H9 (cell line): Measurements from ENCODE around the gene DMAC2. TPM values are rescaled to one million over a fixed set of nuclear protein-coding genes. Genes with fewer than 3 reads are reported as not detected.

Experiments used
- DNase-seq: peaks from one replicate; pipeline ENCODE4 v3.0.0-alpha.2; 2017
- H2AFZ ChIP-seq: one replicate; pipeline ENCODE4 v1.6.1; 2013; ENCODE audit warnings: mild to moderate bottlenecking, low read length, control low read depth, moderate library complexity
- H2AK5ac ChIP-seq: 2 replicates; pipeline ENCODE4 v1.6.1; 2013; ENCODE audit warnings: low read length, control low read depth, mixed read lengths; ENCODE audit not compliant: insufficient read length
- H2BK120ac ChIP-seq: one replicate; pipeline ENCODE4 v1.6.1; 2013; ENCODE audit warnings: low read depth, mild to moderate bottlenecking, low read length, control low read depth, inconsistent platforms; ENCODE audit not compliant: poor library complexity, severe bottlenecking
- H2BK12ac ChIP-seq: 2 replicates; pipeline ENCODE4 v1.6.1; 2013; ENCODE audit warnings: low read length, control low read depth, mixed read lengths, low read depth; ENCODE audit not compliant: insufficient read length
- H2BK15ac ChIP-seq: 2 replicates; pipeline ENCODE4 v1.6.1; 2013; ENCODE audit warnings: low read depth, low read length, control low read depth
- H2BK20ac ChIP-seq: one replicate; pipeline ENCODE4 v1.6.1; 2013; ENCODE audit warnings: low read depth, mild to moderate bottlenecking, low read length, control low read depth, inconsistent platforms; ENCODE audit not compliant: poor library complexity, severe bottlenecking
- H2BK5ac ChIP-seq: 2 replicates; pipeline ENCODE4 v1.6.1; 2013; ENCODE audit warnings: low read length, control low read depth, mixed read lengths; ENCODE audit not compliant: insufficient read length
- H3K14ac ChIP-seq: 2 replicates; pipeline ENCODE4 v1.6.1; 2013; ENCODE audit warnings: low read length, control low read depth; ENCODE audit not compliant: insufficient read depth
- H3K18ac ChIP-seq: 2 replicates; pipeline ENCODE4 v1.6.1; 2013; ENCODE audit warnings: low read depth, mild to moderate bottlenecking, mixed read lengths, low read length, control low read depth; ENCODE audit not compliant: insufficient read length
- H3K23ac ChIP-seq: 2 replicates; pipeline ENCODE4 v1.6.1; 2013; ENCODE audit warnings: low read length, control low read depth, mixed read lengths, low read depth; ENCODE audit not compliant: insufficient read length
- H3K23me2 ChIP-seq: 2 replicates; pipeline ENCODE4 v1.6.1; 2013; ENCODE audit warnings: low read depth, mild to moderate bottlenecking, mixed read lengths, low read length, control low read depth; ENCODE audit not compliant: insufficient read length, poor library complexity, severe bottlenecking
- H3K27ac ChIP-seq: 2 replicates; pipeline ENCODE4 v1.5.1; 2013; ENCODE audit warnings: low read length, control low read depth, mixed read lengths, low read depth; ENCODE audit not compliant: insufficient read length
- H3K27me3 ChIP-seq: 2 replicates; pipeline ENCODE4 v1.6.1; 2013; ENCODE audit warnings: low read length, control low read depth, inconsistent platforms; ENCODE audit not compliant: insufficient read depth
- H3K4ac ChIP-seq: 2 replicates; pipeline ENCODE4 v1.6.1; 2013; ENCODE audit warnings: low read depth, mild to moderate bottlenecking, control low read depth, inconsistent platforms, low read length, moderate library complexity
- H3K4me1 ChIP-seq: 2 replicates; pipeline ENCODE4 v1.6.1; 2013; ENCODE audit warnings: low read length, control low read depth, inconsistent platforms; ENCODE audit not compliant: insufficient read depth
- H3K4me2 ChIP-seq: 2 replicates; pipeline ENCODE4 v1.6.1; 2013; ENCODE audit warnings: low read length, control low read depth, mixed read lengths; ENCODE audit not compliant: insufficient read length, insufficient read depth
- H3K56ac ChIP-seq: 2 replicates; pipeline ENCODE4 v1.6.1; 2013; ENCODE audit warnings: low read depth, mild to moderate bottlenecking, mixed read lengths, low read length, control low read depth; ENCODE audit not compliant: insufficient read length
- H3K79me1 ChIP-seq: 2 replicates; pipeline ENCODE4 v1.6.1; 2013; ENCODE audit warnings: low read depth, mild to moderate bottlenecking, moderate library complexity, low read length, control low read depth, inconsistent platforms; ENCODE audit not compliant: insufficient read depth, poor library complexity, severe bottlenecking
- H3K79me2 ChIP-seq: 2 replicates; pipeline ENCODE4 v1.6.1; 2013; ENCODE audit warnings: low read length, control low read depth, inconsistent platforms; ENCODE audit not compliant: insufficient read depth
- H3K9ac ChIP-seq: 2 replicates; pipeline ENCODE4 v1.6.1; 2013; ENCODE audit warnings: low read length, control low read depth, mixed read lengths; ENCODE audit not compliant: insufficient read length; ENCODE audit errors: extremely low read depth
- H3K9me3 ChIP-seq: one replicate; pipeline ENCODE4 v1.6.1; 2013; ENCODE audit warnings: low read depth, low read length, inconsistent platforms; ENCODE audit not compliant: control insufficient read depth
- H3T11ph ChIP-seq: one replicate; pipeline ENCODE4 v1.6.1; 2013; ENCODE audit warnings: mild to moderate bottlenecking, low read length, control low read depth, inconsistent platforms
- H4K20me1 ChIP-seq: one replicate; pipeline ENCODE4 v1.6.1; 2013; ENCODE audit not compliant: control insufficient read depth, insufficient read length, insufficient read depth
- H4K5ac ChIP-seq: 2 replicates; pipeline ENCODE4 v1.6.1; 2013; ENCODE audit warnings: low read depth, mild to moderate bottlenecking, mixed read lengths, low read length, control low read depth; ENCODE audit not compliant: insufficient read length
- H4K8ac ChIP-seq: replicated peaks from 2 replicates; pipeline ENCODE4 v1.6.1; 2013; ENCODE audit warnings: low read length, control low read depth, mixed read lengths, low read depth; ENCODE audit not compliant: insufficient read length
- H4K91ac ChIP-seq: 2 replicates; pipeline ENCODE4 v1.6.1; 2013; ENCODE audit warnings: low read depth, mild to moderate bottlenecking, moderate library complexity, mixed read lengths, low read length, control low read depth; ENCODE audit not compliant: insufficient read length
- H3K27ac Mint-ChIP-seq, 3 experiments: 2 replicates in 2 of 3; 3 replicates in 1 of 3; pipeline ENCODE4 v1.8.0; 2020 to 2021; ENCODE audit warnings: mixed read lengths in 3 of 3, mild to moderate bottlenecking in 1 of 3, moderate library complexity in 1 of 3
- H3K27me3 Mint-ChIP-seq: 2 replicates; pipeline ENCODE4 v1.8.0; 2021; ENCODE audit warnings: low read depth, mild to moderate bottlenecking, moderate library complexity, mixed read lengths
- H3K36me3 Mint-ChIP-seq, 3 experiments: 2 replicates in 2 of 3; 3 replicates in 1 of 3; pipeline ENCODE4 v1.8.0; 2020 to 2021; ENCODE audit warnings: low read depth in 3 of 3, mixed read lengths in 3 of 3; ENCODE audit not compliant: insufficient read depth in 1 of 3
- H3K4me1 Mint-ChIP-seq, 2 experiments: 2 replicates each; pipeline ENCODE4 v1.8.0; 2020; ENCODE audit warnings: mixed read lengths in 2 of 2
- H3K4me3 Mint-ChIP-seq, 2 experiments: 2 replicates in 1 of 2; 3 replicates in 1 of 2; pipeline ENCODE4 v1.8.0; 2020 to 2021; ENCODE audit warnings: mild to moderate bottlenecking in 2 of 2, mixed read lengths in 2 of 2, moderate library complexity in 1 of 2
- H3K9me3 Mint-ChIP-seq, 2 experiments: 2 replicates in 1 of 2; 3 replicates in 1 of 2; pipeline ENCODE4 v1.8.0; 2020; ENCODE audit warnings: mild to moderate bottlenecking in 2 of 2, mixed read lengths in 2 of 2, moderate library complexity in 1 of 2
- WGBS: extraction: QIAGEN DNeasy Blood & Tissue Kit; methylation state at CpG from one replicate; pipeline ENCODE4 v1.1.7; 2013; ENCODE audit warnings: missing lambda C conversion rate, low lambda C conversion rate, mixed read lengths; ENCODE audit not compliant: insufficient read length; ENCODE audit errors: extremely low coverage; 5-methylcytosine and 5-hydroxymethylcytosine counted together
- total RNA-seq: library from RNA; stranded (reverse); gene quantifications from 2 replicates; pipeline ENCODE4 v1.2.1, GENCODE V29; 2021
- TF ChIP-seq, protein P1 (sequence below): fragments of 200-600 bp; sonication (generic); conservative IDR thresholded peaks from 3 replicates; pipeline ENCODE4 v1.8.0; 2021; ENCODE audit warnings: antibody characterized with exemption, mild to moderate bottlenecking

The DMAC2 gene
- total RNA-seq, 1 experiment from 2014 or later: 70.5 TPM

DNA sequence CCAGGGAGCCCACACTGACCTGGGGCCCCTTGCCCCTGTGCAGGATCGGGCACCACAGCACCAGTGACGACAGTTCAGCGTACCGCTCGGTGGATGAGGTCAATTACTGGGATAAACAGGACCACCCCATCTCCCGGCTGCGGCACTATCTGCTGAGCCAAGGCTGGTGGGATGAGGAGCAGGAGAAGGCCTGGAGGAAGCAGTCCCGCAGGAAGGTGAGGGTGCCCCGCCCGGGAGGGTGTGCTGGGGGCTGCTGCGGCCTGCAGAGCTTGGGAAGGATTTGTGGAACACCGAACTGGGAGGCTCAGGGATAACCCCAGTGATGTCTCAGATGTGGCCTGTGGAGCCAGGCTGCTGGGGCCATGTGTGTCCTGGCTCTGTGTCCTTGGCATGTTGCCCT, 16.8 kb downstream of the DMAC2 start:
- Histone ChIP-seq H3K56ac (no peak overlapping the region), H3K9ac (no peak overlapping the region), H4K8ac (no peak overlapping the region), H3T11ph (no peak overlapping the region), H3K9me3 (no peaks in the 10 kb centered on the region), H3K14ac (no peak overlapping the region), H3K27ac (no peak overlapping the region), H2BK20ac (no peak overlapping the region), H3K4me2 (no peak overlapping the region), H2BK15ac (no peak overlapping the region), H3K23ac (no peak overlapping the region), H3K79me2 (no peaks in the 10 kb centered on the region), H2AK5ac (no peak overlapping the region), H4K91ac (no peak overlapping the region), H3K4me1 (no peaks in the 10 kb centered on the region), H3K23me2 (peaks cover 5% of the 10 kb centered on the region), H3K18ac (no peak overlapping the region), H2BK12ac (no peak overlapping the region), H3K79me1 (no peaks in the 10 kb centered on the region), H2BK120ac (no peak overlapping the region), H2AFZ (no peak overlapping the region), H3K4ac (no peak overlapping the region), H4K20me1 (peaks cover 2% of the 10 kb centered on the region), H4K5ac (no peak overlapping the region), H3K27me3 (no peaks in the 10 kb centered on the region), H2BK5ac (no peak overlapping the region)
- TF ChIP-seq, protein P1, sequence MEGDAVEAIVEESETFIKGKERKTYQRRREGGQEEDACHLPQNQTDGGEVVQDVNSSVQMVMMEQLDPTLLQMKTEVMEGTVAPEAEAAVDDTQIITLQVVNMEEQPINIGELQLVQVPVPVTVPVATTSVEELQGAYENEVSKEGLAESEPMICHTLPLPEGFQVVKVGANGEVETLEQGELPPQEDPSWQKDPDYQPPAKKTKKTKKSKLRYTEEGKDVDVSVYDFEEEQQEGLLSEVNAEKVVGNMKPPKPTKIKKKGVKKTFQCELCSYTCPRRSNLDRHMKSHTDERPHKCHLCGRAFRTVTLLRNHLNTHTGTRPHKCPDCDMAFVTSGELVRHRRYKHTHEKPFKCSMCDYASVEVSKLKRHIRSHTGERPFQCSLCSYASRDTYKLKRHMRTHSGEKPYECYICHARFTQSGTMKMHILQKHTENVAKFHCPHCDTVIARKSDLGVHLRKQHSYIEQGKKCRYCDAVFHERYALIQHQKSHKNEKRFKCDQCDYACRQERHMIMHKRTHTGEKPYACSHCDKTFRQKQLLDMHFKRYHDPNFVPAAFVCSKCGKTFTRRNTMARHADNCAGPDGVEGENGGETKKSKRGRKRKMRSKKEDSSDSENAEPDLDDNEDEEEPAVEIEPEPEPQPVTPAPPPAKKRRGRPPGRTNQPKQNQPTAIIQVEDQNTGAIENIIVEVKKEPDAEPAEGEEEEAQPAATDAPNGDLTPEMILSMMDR: no peak
- H3K27me3 Mint-ChIP-seq: no peaks in the 10 kb centered on the region; the same call in none of the 2 replicates
- H3K36me3 Mint-ChIP-seq: peaks cover 12 to 49% (median 39%) of the 10 kb centered on the region in 3 experiments; a peak in 6 of 7 replicates
- DNase-seq: no peak
- peak overlapping the region in 1 of 2 experiments; percentile 40; a peak in 2 of 5 replicates for H3K4me3 Mint-ChIP-seq
- H3K9me3 Mint-ChIP-seq: no peaks in the 10 kb centered on the region
- peaks cover 12 to 17% of the 10 kb centered on the region in 2 experiments for H3K4me1 Mint-ChIP-seq
- no CpG with 5 or more reads among the region's 12 CpGs for WGBS
- peak overlapping the region in 1 of 3 experiments; percentile 68; a peak in 1 of 7 replicates for H3K27ac Mint-ChIP-seq
